ENCODE measurements around the gene ATP5F1B. TPM values are rescaled to one million over a fixed set of nuclear protein-coding genes. Genes with fewer than 3 reads are reported as not detected.

The ATP5F1B gene
- total and polyA plus RNA-seq, 2 donors = 263 to 680 TPM

DNA sequence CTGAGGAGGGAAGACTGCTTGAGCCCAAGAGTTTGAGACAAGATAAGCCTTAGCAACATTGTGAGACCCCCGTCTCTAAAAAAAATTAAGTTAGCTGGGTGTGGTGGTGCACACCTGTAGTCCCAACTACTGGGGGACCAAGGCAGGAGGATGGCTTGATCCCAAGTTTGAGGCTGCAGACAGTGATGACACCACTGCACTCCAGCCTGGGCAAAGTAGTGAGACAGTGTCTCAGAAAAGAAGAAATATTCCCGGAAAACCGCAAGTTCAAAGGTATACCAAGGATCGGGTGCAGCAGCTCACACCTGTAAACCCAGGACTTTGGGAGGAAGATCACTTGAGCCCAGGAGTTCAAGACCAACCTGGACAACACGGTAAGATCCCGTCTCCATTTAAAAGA, 36.5 kb upstream of the ATP5F1B start:
- Histone ChIP-seq H3K4me1 (ENCODE audit: control insufficient read depth in 2 of 2, insufficient read depth in 2 of 2, low read length in 2 of 2) (peaks cover 14 to 38% of the 10 kb centered on the region in 2 donors), H3K27me3 (ENCODE audit: control insufficient read depth in 2 of 2, insufficient read depth in 1 of 2, low read length in 1 of 2) (no peaks in the 10 kb centered on the region), H3K4me3 (ENCODE audit: low read length in 2 of 2) (no peak overlapping the region), H3K27ac (ENCODE audit: low read depth in 1 of 2, low read length in 1 of 2) (no peak overlapping the region), H3K36me3 (ENCODE audit: control insufficient read depth in 2 of 2, insufficient read depth in 2 of 2, low read length in 1 of 2) (peaks cover 23 to 58% of the 10 kb centered on the region in 2 donors), H3K9me3 (ENCODE audit: control insufficient read depth in 2 of 2, insufficient read depth in 1 of 2, low read length in 1 of 2) (peaks cover 0 to 3% of the 10 kb centered on the region in 2 donors)
- DNase-seq (ENCODE audit: low read depth in 6 of 9, low spot score in 9 of 9) = no peak
- WGBS = 97% methylated on average over 6 of the region's 6 CpGs

DNA sequence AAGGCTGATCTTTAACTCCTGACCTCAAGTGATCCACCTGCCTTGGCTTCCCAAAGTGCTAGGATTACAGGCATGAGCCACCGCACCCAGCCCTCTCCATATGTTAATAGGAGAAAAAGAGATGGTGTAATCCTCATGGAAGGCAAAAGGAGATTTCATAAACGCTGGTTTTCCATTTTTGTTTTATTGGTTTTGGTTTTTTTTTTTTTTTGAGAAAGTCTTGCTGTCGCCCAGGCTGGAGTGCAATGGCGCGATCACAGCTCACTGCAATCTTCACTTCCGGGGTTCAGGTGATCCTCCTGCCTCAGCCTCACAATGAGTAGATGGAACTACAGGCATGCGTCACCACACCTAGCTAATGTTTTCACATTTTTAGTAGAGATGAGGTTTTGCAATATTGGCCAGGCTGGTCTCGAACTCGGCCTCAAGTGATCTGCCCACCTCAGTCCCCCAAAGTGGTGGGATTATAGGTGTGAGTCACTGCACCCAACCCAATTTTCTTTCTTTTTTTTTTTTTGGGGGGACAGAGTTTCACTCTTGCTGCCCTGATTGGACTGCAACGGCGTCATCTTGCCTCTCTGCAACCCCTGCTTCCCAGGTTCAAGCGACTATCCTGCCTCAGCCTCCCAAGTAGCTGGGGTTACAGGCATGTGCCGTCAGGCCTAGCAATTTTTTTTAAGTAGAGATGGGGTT, 34.2 kb upstream of the ATP5F1B start:
- H3K4me1 ChIP-seq (ENCODE audit: control insufficient read depth in 2 of 2, insufficient read depth in 2 of 2, low read length in 2 of 2) = peaks cover 8 to 24% of the 10 kb centered on the region in 2 donors
- DNase-seq (ENCODE audit: low read depth in 6 of 9, low spot score in 9 of 9) = no peak
- no peak overlapping the region for H3K27ac ChIP-seq (ENCODE audit: low read depth in 1 of 2, low read length in 1 of 2)
- no peak overlapping the region for H3K4me3 ChIP-seq (ENCODE audit: low read length in 2 of 2)
- no peaks in the 10 kb centered on the region for H3K27me3 ChIP-seq (ENCODE audit: control insufficient read depth in 2 of 2, insufficient read depth in 1 of 2, low read length in 1 of 2)
- peaks cover 0 to 3% of the 10 kb centered on the region in 2 donors for H3K9me3 ChIP-seq (ENCODE audit: control insufficient read depth in 2 of 2, insufficient read depth in 1 of 2, low read length in 1 of 2)
- H3K36me3 ChIP-seq (ENCODE audit: control insufficient read depth in 2 of 2, insufficient read depth in 2 of 2, low read length in 1 of 2) = peaks cover 29 to 52% of the 10 kb centered on the region in 2 donors
- 97% methylated on average over 13 of the region's 13 CpGs for WGBS

DNA sequence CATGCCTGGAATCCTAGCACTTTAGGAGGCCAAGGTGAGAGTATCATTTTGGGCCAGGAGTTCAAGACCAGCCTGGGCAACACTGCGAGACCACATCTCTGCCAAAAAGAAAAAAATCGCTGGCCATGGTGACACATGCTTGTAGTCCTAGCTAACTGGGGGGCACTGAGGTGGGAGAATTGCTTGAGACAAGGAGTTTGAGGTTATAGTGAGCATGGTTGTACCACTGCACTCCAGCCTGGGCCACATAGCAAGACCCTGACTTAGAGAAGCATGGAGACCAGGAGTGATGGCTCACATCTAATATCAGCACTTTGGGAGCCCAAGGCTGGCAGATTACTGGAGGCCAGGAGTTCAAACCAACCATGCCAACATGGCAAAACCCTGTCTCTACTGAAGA, 33.1 kb upstream of the ATP5F1B start:
- Histone ChIP-seq H3K36me3 (ENCODE audit: control insufficient read depth in 2 of 2, insufficient read depth in 2 of 2, low read length in 1 of 2) (peaks cover 29 to 47% of the 10 kb centered on the region in 2 donors), H3K27me3 (ENCODE audit: control insufficient read depth in 2 of 2, insufficient read depth in 1 of 2, low read length in 1 of 2) (no peaks in the 10 kb centered on the region), H3K4me1 (ENCODE audit: control insufficient read depth in 2 of 2, insufficient read depth in 2 of 2, low read length in 2 of 2) (peaks cover 2 to 19% of the 10 kb centered on the region in 2 donors), H3K9me3 (ENCODE audit: control insufficient read depth in 2 of 2, insufficient read depth in 1 of 2, low read length in 1 of 2) (peaks cover 0 to 3% of the 10 kb centered on the region in 2 donors), H3K27ac (ENCODE audit: low read depth in 1 of 2, low read length in 1 of 2) (no peak overlapping the region), H3K4me3 (ENCODE audit: low read length in 2 of 2) (no peak overlapping the region)
- 96% methylated on average over 2 of the region's 2 CpGs for WGBS
- DNase-seq (ENCODE audit: low read depth in 6 of 9, low spot score in 9 of 9) = no peak

DNA sequence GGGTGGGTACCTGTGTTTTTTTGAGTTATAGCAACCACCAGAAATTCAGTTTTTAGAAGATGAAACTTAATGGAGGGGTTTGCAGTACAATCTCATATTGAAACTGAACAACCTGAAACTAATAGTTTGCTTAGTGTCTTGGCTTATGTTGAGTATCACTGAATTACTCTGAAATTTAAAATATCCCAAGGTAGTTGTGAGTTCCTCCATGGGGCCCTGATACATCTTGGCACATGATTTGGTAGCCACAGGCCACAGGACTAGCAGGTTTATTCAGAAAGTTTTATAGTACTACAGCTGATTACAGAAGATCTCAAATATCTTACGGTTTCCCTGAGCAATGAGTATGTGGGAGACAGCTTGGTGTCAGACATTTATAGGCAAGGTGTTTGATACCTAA, 31.9 kb upstream of the ATP5F1B start:
- peaks cover 2 to 11% of the 10 kb centered on the region in 2 donors for H3K4me1 ChIP-seq (ENCODE audit: control insufficient read depth in 2 of 2, insufficient read depth in 2 of 2, low read length in 2 of 2)
- no peak overlapping the region for H3K27ac ChIP-seq (ENCODE audit: low read depth in 1 of 2, low read length in 1 of 2)
- no peaks in the 10 kb centered on the region for H3K27me3 ChIP-seq (ENCODE audit: control insufficient read depth in 2 of 2, insufficient read depth in 1 of 2, low read length in 1 of 2)
- peaks cover 28 to 43% of the 10 kb centered on the region in 2 donors for H3K36me3 ChIP-seq (ENCODE audit: control insufficient read depth in 2 of 2, insufficient read depth in 2 of 2, low read length in 1 of 2)
- peaks cover 0 to 3% of the 10 kb centered on the region in 2 donors for H3K9me3 ChIP-seq (ENCODE audit: control insufficient read depth in 2 of 2, insufficient read depth in 1 of 2, low read length in 1 of 2)
- WGBS = 100% methylated on average over 1 of the region's 1 CpG
- H3K4me3 ChIP-seq (ENCODE audit: low read length in 2 of 2) = no peak overlapping the region
- DNase-seq (ENCODE audit: low read depth in 6 of 9, low spot score in 9 of 9) = no peak

DNA sequence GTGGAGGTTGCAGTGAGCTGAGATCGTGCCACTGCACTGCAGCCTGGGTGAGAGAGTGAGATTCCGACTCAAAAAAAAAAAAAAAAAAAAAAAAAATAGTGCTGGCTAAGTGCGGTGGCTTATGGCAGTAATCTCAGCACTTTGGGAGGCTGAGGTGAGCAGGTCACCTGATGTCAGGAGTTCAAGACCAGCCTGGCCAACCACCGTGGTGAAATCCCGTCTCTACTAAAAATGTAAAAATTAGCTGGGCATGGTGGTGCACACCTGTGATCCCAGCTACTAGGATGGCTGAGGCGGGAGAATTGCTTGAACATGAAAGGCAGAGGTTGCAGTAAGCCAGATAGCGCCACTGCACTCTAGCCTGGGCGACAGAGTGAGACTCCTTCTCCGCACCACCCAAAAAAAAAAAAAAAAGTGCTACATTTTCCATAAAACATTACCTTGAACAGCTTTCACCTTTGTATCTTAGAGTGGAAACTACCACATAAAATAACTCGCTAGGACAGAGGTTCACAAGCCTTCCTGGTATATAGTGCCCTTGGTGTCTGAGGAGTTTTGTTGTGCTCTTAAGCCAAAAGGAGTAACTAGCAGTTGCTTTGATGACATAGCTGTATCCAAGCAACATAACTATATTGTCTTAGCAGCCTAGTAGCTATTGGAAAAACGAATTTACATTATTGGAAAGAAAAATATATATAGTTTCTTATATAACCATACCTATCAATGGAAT, 31.2 kb upstream of the ATP5F1B start:
- H3K27me3 ChIP-seq (ENCODE audit: control insufficient read depth in 2 of 2, insufficient read depth in 1 of 2, low read length in 1 of 2) = no peaks in the 10 kb centered on the region
- no peaks in the 10 kb centered on the region for H3K9me3 ChIP-seq (ENCODE audit: control insufficient read depth in 2 of 2, insufficient read depth in 1 of 2, low read length in 1 of 2)
- H3K36me3 ChIP-seq (ENCODE audit: control insufficient read depth in 2 of 2, insufficient read depth in 2 of 2, low read length in 1 of 2) = peaks cover 26 to 43% of the 10 kb centered on the region in 2 donors
- 94% methylated on average over 11 of the region's 11 CpGs for WGBS
- no peak overlapping the region for H3K27ac ChIP-seq (ENCODE audit: low read depth in 1 of 2, low read length in 1 of 2)
- H3K4me3 ChIP-seq (ENCODE audit: low read length in 2 of 2) = no peak overlapping the region
- peaks cover 1 to 5% of the 10 kb centered on the region in 2 donors for H3K4me1 ChIP-seq (ENCODE audit: control insufficient read depth in 2 of 2, insufficient read depth in 2 of 2, low read length in 2 of 2)
- no peak for DNase-seq (ENCODE audit: low read depth in 6 of 9, low spot score in 9 of 9)

DNA sequence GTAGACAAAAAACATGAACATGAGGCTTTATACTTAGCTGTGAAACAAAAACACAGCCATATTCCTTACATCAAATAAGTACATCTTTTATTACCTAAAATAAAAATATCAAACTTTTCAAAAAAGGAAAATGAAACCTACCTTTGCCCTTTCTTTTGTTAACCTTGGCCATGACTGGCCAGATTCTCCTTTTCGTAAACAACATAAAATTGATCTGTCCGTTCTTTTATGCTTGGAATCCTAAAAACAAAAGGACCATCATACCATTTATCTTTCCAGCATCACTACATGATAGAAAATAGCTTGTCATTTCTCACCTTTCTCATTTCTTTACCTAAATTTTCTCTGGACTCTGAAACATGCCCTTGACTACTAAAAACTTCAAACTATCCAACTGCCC, 25.8 kb upstream of the ATP5F1B start:
- no peaks in the 10 kb centered on the region for H3K27me3 ChIP-seq (ENCODE audit: control insufficient read depth in 2 of 2, insufficient read depth in 1 of 2, low read length in 1 of 2)
- whole genome bisulfite sequencing = 91% methylated on average over 2 of the region's 2 CpGs
- H3K36me3 ChIP-seq (ENCODE audit: control insufficient read depth in 2 of 2, insufficient read depth in 2 of 2, low read length in 1 of 2) = peaks cover 35 to 59% of the 10 kb centered on the region in 2 donors
- no peaks in the 10 kb centered on the region for H3K9me3 ChIP-seq (ENCODE audit: control insufficient read depth in 2 of 2, insufficient read depth in 1 of 2, low read length in 1 of 2)
- H3K27ac ChIP-seq (ENCODE audit: low read depth in 1 of 2, low read length in 1 of 2) = no peak overlapping the region
- H3K4me1 ChIP-seq (ENCODE audit: control insufficient read depth in 2 of 2, insufficient read depth in 2 of 2, low read length in 2 of 2) = no peaks in the 10 kb centered on the region
- no peak for DNase-seq (ENCODE audit: low read depth in 6 of 9, low spot score in 9 of 9)
- H3K4me3 ChIP-seq (ENCODE audit: low read length in 2 of 2) = no peak overlapping the region

DNA sequence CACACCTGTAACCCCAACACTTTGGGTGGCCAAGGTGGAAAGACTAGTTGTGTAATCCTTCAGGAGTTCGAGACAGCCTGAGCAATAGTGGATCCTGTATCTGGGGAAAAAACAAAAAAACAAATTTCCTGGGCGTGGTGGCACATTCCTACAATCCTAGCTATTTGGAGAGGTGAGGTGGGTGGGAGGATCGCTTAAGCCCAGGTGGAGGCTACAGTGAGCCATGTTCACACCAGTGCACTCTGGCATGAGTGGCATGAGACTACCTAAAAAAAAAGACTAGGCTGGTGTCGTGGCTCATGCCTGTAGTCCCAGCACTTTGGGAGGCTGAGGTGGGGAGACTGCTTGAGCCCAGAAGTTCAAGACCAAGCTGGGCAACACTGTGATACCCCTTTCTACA, 25.1 kb upstream of the ATP5F1B start:
- H3K4me1 ChIP-seq (ENCODE audit: control insufficient read depth in 2 of 2, insufficient read depth in 2 of 2, low read length in 2 of 2) = no peaks in the 10 kb centered on the region
- H3K27me3 ChIP-seq (ENCODE audit: control insufficient read depth in 2 of 2, insufficient read depth in 1 of 2, low read length in 1 of 2) = no peaks in the 10 kb centered on the region
- peaks cover 36 to 67% of the 10 kb centered on the region in 2 donors for H3K36me3 ChIP-seq (ENCODE audit: control insufficient read depth in 2 of 2, insufficient read depth in 2 of 2, low read length in 1 of 2)
- H3K27ac ChIP-seq (ENCODE audit: low read depth in 1 of 2, low read length in 1 of 2) = no peak overlapping the region
- H3K9me3 ChIP-seq (ENCODE audit: control insufficient read depth in 2 of 2, insufficient read depth in 1 of 2, low read length in 1 of 2) = no peaks in the 10 kb centered on the region
- no peak for DNase-seq (ENCODE audit: low read depth in 6 of 9, low spot score in 9 of 9)
- 98% methylated on average over 4 of the region's 4 CpGs for WGBS
- H3K4me3 ChIP-seq (ENCODE audit: low read length in 2 of 2) = no peak overlapping the region

DNA sequence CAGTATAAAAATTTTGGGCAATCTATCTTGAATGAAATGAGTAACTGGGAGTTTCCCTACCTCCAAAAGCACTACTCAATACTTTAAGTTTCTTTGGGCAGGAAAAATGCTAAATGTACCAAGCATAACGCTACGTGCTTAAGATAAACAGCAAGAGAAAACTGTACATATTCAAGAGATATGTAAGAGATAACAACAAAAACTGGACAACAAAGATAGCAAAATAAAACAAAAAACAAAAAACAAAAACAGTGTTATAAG, 22.3 kb upstream of the ATP5F1B start:
- Histone ChIP-seq H3K4me3 (ENCODE audit: low read length in 2 of 2) (no peak overlapping the region), H3K36me3 (ENCODE audit: control insufficient read depth in 2 of 2, insufficient read depth in 2 of 2, low read length in 1 of 2) (peaks cover 34 to 94% of the 10 kb centered on the region in 2 donors), H3K27me3 (ENCODE audit: control insufficient read depth in 2 of 2, insufficient read depth in 1 of 2, low read length in 1 of 2) (no peaks in the 10 kb centered on the region), H3K9me3 (ENCODE audit: control insufficient read depth in 2 of 2, insufficient read depth in 1 of 2, low read length in 1 of 2) (no peaks in the 10 kb centered on the region), H3K27ac (ENCODE audit: low read depth in 1 of 2, low read length in 1 of 2) (no peak overlapping the region), H3K4me1 (ENCODE audit: control insufficient read depth in 2 of 2, insufficient read depth in 2 of 2, low read length in 2 of 2) (no peaks in the 10 kb centered on the region)
- DNase-seq (ENCODE audit: low read depth in 6 of 9, low spot score in 9 of 9) = no peak
- 96% methylated on average over 2 of the region's 2 CpGs for WGBS

DNA sequence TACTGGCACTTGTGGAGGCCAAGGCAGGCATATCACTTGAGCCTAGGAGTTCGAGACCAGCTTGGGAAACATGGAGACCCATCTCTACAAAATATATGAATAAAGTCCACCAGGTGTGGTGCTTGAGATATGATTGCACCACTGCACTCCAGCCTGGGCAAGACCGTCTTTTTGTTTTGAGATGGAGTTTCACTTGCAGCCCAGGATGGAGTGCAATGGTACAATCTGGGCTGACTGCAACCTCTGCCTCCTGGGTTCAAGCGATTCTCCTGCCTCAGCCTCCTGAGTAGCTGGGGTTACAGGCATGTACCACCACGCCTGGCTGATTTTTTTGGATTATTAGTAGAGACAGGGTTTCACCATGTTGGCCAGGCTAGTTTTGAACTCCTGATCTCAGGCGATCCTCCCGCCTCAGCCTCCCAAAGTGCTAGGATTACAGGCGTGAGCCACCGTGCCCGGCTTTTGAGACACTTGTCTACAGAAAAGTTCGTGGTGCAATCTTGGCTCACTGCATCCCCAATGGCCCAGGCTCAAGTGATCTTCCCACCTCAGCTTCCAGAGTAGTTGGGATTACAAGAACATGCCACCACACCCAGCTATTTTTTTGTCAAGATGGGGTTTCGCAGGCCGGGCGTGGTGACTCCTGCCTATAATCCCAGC, 16.3 kb upstream of the ATP5F1B start:
- 94% methylated on average over 13 of the region's 13 CpGs for WGBS
- no peaks in the 10 kb centered on the region for H3K4me1 ChIP-seq (ENCODE audit: control insufficient read depth in 2 of 2, insufficient read depth in 2 of 2, low read length in 2 of 2)
- peaks cover 19 to 55% of the 10 kb centered on the region in 2 donors for H3K36me3 ChIP-seq (ENCODE audit: control insufficient read depth in 2 of 2, insufficient read depth in 2 of 2, low read length in 1 of 2)
- no peak for DNase-seq (ENCODE audit: low read depth in 6 of 9, low spot score in 9 of 9)
- H3K27me3 ChIP-seq (ENCODE audit: control insufficient read depth in 2 of 2, insufficient read depth in 1 of 2, low read length in 1 of 2) = no peaks in the 10 kb centered on the region
- H3K27ac ChIP-seq (ENCODE audit: low read depth in 1 of 2, low read length in 1 of 2) = no peak overlapping the region
- no peaks in the 10 kb centered on the region for H3K9me3 ChIP-seq (ENCODE audit: control insufficient read depth in 2 of 2, insufficient read depth in 1 of 2, low read length in 1 of 2)
- H3K4me3 ChIP-seq (ENCODE audit: low read length in 2 of 2) = no peak overlapping the region
